HG03060 (cell line): ENCODE results near the gene RASSF9.

Experiments
- ATAC-seq: cut with Tn5 transposase; IDR thresholded peaks from one replicate; pipeline ENCODE4 v1.9.1; 2021; ENCODE audit warnings: low read depth, moderate number of reproducible peaks; ENCODE audit not compliant: unreplicated experiment

RASSF9 gene

DNA sequence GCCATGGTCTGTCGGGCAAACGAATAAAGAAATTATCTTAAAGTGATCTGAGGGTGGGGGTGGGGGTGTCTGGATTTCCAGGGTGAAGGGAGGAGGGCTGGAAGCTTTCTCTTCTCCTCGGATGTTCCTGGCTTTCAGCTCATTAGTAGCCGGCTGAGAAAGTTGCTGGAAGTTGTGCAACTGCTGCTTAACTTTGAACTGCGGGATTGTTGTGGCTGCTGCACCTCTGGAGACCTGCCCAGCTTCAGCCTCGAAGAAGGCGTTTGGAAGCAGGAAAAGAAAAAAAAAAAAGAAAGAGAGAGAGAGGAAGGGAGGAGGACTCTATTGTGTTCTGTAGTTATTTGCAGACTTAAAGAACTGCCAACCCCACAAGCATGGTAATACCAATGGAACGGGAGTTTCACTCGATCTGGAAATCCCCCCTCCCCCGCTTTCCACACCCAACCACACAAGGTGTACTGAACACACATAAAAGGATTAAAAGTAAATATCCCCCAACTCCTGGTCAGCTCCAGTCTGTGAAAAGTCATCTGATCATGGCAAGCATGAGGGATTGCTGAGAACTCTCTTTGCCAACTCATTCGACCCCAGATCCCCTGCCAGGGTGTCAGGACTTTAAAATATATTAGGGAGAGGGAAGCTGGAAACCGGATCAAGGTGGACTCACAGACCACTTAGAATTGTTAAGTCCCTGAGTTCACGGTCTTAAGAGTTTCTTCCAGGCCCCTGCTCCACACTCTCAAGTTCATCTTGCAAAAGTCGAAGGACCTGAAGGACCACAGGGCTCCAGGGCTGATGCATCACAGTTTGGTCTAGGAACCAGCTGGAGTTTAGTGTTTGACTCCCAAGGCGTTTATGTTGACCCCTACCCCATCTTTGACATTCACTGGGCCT is at the start of gene RASSF9:
TSS of gene RASSF9 (minus strand) at position 213 of the 894 bp plus-strand sequence. CDS start at position 5, 208 bp downstream.
- no peak for ATAC-seq

GRCh38 chr12:85883763-85884162 is 47.6 kb upstream of the RASSF9 start:
- no peak for ATAC-seq

DNA sequence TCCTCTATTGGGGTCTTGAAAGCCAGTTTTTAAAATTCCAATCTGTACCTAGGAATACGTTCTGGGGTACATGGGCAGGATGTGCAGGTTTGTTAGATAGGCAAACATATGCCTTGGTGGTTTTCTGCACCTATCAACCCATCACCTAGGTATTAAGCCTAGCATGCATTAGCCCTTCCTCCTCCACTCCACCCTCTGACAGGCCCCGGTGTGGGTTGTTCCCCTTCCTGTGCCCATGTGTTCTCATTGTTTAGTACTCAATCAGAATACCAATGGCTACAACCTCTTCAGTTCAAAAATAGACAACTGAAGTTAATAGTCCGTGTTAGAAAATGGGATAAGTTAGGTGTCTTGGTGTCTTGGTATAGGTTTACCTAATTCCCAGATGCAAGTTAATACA is 41.2 kb upstream of the RASSF9 start:
- ATAC-seq = no peak

GRCh38 chr12:85874031-85874461 is 37.8 kb upstream of the RASSF9 start, which contains the start of gene NTS:
NTS (plus strand) TSS chr12:85874295; CDS start chr12:85874404, 109 bp downstream.
- peak; percentile 40 for ATAC-seq

GRCh38 chr12:85872497-85873091 is 36.4 kb upstream of the RASSF9 start:
- ATAC-seq = peak; percentile 64

DNA sequence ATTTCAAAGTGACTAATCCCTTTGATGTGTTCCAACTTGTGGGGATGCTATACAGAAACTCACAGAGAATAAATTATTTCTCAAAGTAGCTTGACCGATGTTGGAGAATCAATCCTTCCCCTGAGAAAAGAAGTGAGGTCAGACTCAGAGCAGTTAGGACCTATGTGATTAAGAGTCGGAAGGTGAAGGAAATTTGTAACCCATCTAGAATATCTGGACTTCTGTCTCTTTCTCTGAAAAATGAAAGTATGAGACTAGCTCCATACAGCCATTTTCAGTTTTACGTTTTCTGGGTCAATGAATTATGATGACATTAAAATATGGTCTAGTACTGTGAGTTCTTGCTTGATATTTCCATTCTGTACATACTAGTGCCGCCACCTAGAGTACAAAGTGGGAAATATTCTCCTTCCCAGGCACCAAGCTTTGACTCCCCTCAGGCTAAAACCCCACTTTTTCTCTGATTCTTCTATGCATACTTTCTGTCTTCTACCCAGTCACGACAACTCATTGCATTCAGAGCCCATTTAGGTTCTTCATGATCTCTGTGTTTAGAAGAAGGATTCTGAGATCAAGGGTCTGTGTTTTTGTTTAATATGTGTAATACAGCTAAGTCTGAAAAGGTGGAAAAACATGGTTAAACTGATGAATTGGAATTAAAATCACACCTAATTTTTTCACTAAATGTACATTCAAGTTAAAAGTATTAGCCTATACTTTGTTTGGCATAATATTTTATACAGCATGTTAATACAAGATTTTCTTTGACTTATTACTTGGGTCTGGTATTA is 31.0 kb upstream of the RASSF9 start:
- peak; percentile 94 for ATAC-seq

GRCh38 chr12:85865890-85866289 is 29.7 kb upstream of the RASSF9 start:
- no peak for ATAC-seq

GRCh38 chr12:85856966-85857365 is 20.8 kb upstream of the RASSF9 start:
- ATAC-seq = no peak

- no peak for ATAC-seq
These were observed 19.1 kb upstream of the RASSF9 start for GRCh38 chr12:85855305-85855704.

DNA sequence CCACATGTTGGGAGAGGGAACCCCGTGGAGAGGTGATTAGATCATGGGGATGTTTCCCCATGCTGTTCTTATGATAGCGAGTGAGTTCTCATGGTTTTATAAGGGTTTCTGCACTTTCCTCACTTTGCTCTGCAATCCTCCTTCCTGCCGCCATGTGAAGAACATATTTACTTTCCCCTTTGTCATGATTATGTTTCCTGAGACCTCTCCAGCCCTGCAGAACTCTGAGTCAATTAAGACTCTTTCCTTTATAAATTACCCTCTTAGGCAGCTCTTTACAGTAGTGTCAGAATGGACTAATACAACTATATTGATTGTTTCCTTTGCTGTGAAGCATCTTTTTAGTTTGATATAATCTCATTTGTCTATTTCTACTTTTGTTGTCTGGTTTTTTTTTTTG is 13.1 kb upstream of the RASSF9 start:
- no peak for ATAC-seq

GRCh38 chr12:85843606-85844310 is 7.5 kb upstream of the RASSF9 start:
- no peak for ATAC-seq

DNA sequence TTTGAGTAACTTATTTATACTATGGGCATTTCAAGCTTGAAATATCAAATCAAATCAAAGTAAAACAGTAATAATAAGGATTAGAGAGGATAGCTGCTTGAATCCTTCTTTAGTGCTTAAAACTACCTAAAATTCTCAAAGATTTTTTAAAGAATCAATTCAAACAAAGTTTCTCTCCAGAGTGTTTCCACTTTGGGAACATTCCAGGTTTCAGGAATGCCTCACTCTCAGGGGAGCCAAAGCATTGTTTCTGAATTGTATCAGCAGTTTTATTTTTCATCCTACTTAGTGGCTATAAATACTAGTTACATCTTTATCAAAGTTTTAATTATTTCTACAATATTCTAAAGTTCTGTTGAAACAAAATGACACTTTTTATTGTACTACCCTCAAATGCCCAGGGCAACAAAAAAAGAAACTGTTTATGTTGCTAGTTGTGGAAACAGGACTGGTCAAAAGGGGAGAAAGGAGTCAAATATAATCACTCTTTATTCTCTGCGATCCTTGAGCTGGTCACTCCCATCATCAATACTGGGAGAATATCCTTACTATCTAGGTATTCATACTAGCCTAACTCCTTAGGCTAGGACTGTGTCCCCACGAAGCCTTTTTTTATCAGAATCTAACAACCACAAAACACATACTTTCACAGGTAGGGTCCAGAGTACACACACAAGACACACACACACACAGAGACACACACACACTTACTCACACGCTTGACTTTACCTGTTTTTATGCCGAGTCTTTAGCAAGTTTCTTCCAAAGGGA is 598 bp downstream of the RASSF9 start:
- no peak for ATAC-seq

GRCh38 chr12:85834378-85834777 is 1.8 kb downstream of the RASSF9 start:
- no peak for ATAC-seq

DNA sequence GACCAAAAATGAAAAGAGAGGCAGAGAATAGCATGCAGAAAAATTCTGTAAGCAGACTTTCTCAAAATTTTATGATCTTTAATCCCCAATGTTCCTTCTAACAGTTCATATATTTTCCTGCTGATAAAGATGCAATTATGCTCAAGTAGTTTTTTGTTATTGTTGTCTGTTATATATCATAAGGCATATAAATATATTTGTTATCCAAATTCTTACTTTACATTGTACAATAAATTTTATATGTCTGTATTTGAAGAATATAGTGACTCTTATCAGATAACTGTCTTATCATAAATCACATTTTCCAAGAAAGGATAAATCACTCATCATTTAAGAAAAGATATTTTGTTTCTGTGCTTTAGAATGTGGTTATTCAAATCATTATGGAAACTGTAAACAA is 2.6 kb downstream of the RASSF9 start:
- no peak for ATAC-seq

- ATAC-seq = no peak
These were observed 4.8 kb downstream of the RASSF9 start for GRCh38 chr12:85831327-85831990.

GRCh38 chr12:85829391-85829790 is 6.8 kb downstream of the RASSF9 start:
- no peak for ATAC-seq

DNA sequence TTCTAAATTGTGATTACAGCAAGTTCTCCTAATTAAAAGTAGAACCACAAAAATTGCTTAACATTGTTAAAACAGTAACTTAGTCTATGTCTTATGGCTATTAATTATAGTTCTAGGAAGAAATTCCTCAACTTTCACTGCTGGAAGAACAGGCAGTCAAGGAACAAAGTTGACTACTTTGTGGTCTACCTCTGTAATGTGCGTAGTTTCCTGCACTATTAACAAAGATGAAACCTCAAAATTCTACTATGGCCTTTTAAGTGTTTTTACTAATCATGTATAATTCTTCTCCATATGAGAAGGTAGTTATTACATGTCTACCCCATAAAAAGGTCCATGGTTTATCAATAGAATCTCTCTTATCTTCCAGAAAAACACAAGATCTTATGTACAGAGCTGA is 7.6 kb downstream of the RASSF9 start:
- no peak for ATAC-seq

GRCh38 chr12:85825746-85826145 is 10.5 kb downstream of the RASSF9 start:
- ATAC-seq = no peak
